Posterior vena cava (tissue), 2 donors: ENCODE results near the gene THAP8. TPM values are rescaled to one million over a fixed set of nuclear protein-coding genes. Genes with fewer than 3 reads are reported as not detected.

Experiments
- DNase-seq: peaks from one replicate; pipeline ENCODE4 v3.0.0-alpha.2; 2020; ENCODE audit warnings: low spot score
- intact Hi-C, 2 donors: fragments of 100-400 bp; cut with DNase I; formaldehyde crosslinking; loops; one replicate each; pipeline versions ENCODE4 v1.14.1 to v1.14.2; 2022 to 2023
- long read RNA-seq, 2 donors: library from polyadenylated mRNA; unstranded; transcript quantifications; one replicate each; pipeline ENCODE4 v2.0.0, GENCODE V29; 2020 to 2021
- total RNA-seq, 2 donors: library from RNA; stranded (reverse); fragmentation: NEBNext Ultra II Directional; extraction: Animal tissue kit (Norgen Biotek cat#: 25700); gene quantifications; one replicate each; pipeline ENCODE4 v1.2.1, GENCODE V29; 2021
- donor health status: DM: yes; HTN: yes; CAD: no.
- donor health status: DM: yes; HTN: yes; CAD: no.

THAP8 gene, protein sequence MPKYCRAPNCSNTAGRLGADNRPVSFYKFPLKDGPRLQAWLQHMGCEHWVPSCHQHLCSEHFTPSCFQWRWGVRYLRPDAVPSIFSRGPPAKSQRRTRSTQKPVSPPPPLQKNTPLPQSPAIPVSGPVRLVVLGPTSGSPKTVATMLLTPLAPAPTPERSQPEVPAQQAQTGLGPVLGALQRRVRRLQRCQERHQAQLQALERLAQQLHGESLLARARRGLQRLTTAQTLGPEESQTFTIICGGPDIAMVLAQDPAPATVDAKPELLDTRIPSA
- total RNA-seq, result 1 to 10 TPM; 2.9 to 3.7 TPM
- long read RNA-seq, donor 1, partial matches to known transcripts, result 2 of 9 reads
- long read RNA-seq, donor 1, other reads (novel, unspliced or antisense), result 2 of 9 reads
- long read RNA-seq, donor 2, transcript THAP8-201 (4 exons, 1,825 nt), result major isoform, 23 of 28 reads
- long read RNA-seq, donor 2, partial matches to known transcripts, result 1 of 28 reads
- long read RNA-seq, donor 2, other reads (novel, unspliced or antisense), result 1 of 28 reads

DNA sequence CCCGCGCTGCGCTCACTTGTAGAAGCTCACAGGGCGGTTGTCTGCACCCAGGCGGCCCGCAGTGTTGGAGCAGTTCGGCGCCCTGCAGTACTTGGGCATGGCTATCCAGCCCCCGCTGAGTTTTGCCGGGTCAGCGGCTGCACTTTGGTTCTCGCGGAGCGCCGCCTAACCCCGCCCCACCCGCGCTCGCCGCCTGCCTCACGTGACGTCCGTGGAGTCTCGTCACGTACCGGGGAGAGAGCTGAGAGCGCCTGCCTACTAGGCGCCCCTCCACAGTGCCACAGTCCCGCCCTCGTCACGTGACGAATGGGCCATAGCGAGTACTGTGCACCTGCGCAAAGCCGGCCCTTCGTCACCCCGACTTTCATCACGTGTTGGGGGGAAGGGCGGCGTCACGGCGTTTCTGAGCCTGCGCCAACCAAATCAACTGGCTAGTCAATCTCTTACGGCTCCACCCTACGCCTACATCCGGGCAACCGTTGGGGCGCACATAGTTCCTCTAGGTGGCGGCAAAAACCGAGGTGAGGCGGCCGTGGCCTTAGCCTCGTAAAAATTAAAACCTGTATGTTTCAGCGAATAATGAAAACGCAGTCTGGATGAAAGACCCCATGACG is at the start of gene THAP8:
THAP8 (minus strand) TSS at position 167 of the 614 bp plus-strand sequence; CDS start at position 99, 68 bp downstream.
- intact Hi-C loops, result no loop called here
- peak; percentile 100 for DNase-seq

- no peak for DNase-seq
- intact Hi-C loops, result no loop called here
Measured at GRCh38 chr19:36103040-36103626, 49.0 kb upstream of the THAP8 start.

GRCh38 chr19:36101550-36102327 is 47.7 kb upstream of the THAP8 start:
- no peak for DNase-seq
- intact Hi-C loops, result no loop called here

- DNase-seq, result no peak
- intact Hi-C loops, result no loop called here
Measured at GRCh38 chr19:36100476-36100875, 46.4 kb upstream of the THAP8 start.

GRCh38 chr19:36099166-36099785 is 45.2 kb upstream of the THAP8 start:
- intact Hi-C loops, result no loop called here
- no peak for DNase-seq

DNA sequence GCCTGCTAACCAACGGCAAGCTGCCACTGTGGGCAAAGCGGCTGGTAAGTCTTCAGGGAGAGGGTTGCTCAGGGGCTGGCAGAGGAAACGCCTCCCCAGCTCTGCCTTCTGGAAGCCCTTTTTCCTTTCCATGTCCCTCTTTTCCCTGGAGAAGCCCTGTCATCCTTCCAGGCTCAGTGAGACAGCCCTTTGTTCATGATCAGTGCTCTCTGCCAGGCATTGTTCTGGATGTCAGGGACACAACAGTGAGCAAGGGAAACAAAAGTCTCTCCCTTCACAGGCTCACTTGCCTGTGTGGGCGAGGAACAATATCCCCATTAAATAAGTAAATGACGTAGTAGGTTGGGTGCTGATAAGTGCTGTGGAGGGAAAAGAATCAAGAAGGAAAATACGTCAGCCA is 43.0 kb upstream of the THAP8 start:
- DNase-seq, result no peak
- intact Hi-C loops, result no loop called here

DNA sequence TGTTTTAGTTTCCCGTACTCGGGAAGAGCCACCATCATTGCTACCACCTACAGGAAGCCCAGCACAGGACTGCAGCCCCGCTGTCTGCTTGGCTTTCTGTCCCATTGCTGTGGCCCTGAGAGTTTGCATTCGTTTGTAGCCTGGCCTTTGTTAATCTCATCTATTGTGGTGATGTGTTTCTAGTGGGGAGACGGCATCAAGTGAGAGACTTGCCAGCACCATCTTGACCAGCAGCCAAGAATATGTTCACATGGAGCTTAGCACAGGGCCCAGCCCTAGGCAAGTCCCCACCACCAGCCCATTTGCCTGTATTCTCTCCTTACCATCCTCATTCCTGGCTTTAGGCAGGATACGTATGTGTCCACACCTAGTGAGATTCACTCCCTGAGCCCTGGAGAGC is 39.6 kb upstream of the THAP8 start:
- DNase-seq, result no peak
- intact Hi-C loops, result no loop called here

DNA sequence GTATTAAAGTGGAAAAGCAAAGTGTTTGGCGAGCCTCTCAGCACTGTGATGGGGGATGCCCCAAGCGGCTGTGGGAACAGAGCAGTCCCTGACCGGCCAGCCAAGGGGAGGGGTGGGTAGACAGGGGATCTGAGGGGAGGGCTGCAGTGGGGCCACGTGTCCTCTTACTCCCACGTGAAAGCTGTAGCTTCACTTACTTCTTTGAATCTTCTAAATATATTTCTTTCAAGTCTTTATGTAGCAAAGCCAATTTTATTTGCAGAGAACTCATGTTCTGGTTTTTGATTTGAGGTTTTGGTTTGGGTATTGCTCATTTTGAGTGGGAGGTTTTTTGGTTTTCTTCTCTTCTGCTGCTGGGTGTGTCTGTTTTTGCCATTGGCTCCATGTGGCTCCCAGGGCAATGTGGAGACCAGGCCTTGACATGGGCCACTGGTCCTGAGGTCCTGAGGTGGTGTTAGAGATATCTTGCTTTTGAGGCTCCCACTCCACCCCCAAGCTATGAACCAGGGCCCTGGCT is 39.1 kb upstream of the THAP8 start:
- no peak for DNase-seq
- intact Hi-C loops, result no loop called here

GRCh38 chr19:36092566-36092965 is 38.5 kb upstream of the THAP8 start:
- no peak for DNase-seq
- intact Hi-C loops, result no loop called here

DNA sequence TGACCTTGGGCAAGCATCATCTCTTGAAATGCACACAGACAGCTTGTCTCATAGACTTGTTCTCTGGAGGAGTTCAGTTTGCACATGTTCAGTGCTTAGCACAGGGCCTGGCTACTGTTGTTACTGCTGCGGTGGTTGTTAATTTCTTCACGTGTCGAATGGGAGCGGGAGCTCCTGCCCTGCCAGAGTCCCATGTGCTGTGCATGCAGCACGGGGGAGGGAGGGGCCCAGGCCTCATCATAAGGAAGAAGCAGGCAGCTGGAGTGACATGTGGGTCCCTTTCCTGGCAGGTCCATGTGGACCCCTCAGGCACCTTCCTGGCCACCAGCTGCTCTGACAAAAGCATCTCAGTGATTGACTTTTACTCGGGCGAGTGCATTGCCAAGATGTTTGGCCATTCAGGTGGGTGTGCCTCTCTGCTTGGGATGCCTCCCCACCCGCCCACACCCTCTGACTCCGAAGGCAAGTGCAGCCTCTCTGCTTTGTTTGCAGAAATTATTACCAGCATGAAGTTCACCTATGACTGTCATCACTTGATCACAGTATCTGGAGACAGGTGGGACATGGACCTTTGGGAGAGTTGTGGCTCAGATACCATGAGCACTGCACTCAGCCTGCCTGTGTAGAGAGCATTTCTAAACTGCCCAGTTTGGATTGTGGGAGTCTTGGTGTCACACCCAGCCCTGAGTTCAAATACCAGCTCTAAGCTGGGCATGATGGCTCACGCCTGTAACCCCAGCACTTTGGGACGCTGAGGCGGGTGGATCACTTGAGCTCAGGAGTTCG is 37.0 kb upstream of the THAP8 start:
- intact Hi-C loops, result loop anchor here in 1 of 2 donors (2.0 kb wide), 1 partner anchor 66 kb away; no protein-coding TSS in a partner anchor
- DNase-seq, result no peak

DNA sequence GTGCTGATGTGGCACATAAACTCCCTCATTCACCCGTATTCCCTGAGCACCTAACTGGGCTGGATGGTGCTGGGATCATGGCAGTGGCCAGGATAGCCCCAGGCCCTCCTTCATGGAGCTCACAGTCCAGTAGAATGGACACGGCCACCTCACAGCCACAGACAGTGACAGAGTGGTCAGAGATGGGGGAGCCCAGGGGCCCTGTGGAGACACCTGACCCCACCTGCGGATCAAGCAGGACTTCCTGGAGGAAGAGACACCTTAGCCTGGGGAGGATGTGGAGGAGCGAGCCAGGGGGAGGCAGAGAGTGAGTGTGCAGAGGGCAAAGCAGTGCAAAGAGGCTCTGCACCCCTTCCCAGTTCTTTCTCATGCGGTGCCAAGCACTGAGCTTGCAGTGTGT is 35.8 kb upstream of the THAP8 start:
- intact Hi-C loops, result loop anchor here in 1 of 2 donors (2.0 kb wide), 1 partner anchor 67 kb away; no protein-coding TSS in a partner anchor
- no peak for DNase-seq

DNA sequence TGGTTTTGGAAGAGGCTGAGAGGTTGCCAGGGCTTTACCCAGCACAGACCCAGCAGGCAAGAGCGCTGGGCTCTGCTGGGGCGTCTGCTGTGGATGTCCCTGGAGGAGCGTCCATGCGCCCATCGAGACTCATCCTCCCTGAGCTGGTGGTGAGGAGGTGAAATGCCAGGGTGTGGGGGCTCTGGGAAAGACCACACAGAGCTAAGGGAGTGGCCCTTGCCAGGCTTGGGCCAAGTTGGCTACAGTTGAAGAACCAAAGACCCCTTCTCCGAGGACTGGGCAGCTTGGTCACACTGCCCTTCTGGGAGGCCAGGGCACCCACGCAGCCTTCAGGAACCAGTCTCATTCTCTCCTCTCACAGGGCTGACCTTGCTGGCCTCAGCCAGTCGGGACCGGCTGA is 32.2 kb upstream of the THAP8 start:
- no peak for DNase-seq
- intact Hi-C loops, result no loop called here

GRCh38 chr19:36084231-36085009 is 30.3 kb upstream of the THAP8 start:
- intact Hi-C loops, result no loop called here
- DNase-seq, result no peak

- intact Hi-C loops, result no loop called here
Measured at GRCh38 chr19:36082916-36083315, 28.8 kb upstream of the THAP8 start.

DNA sequence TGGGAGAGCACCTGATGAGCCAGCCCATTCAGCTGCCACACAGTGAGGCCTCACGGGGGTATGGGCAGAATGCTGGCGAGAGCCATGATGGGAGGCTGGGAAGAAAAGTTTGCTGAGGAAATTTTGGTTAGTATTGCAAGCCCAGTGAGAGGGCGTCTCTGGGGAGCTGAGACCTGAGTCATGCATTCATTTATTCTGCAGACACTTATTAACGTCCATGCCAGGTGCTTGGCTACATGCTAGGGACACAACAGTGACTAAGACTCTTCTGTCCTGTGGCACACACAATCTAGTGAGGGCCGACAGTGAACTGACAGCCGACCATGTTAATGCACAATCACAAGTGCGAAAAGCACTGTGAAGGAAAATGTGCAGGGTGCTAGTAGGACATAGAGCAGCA is 27.8 kb upstream of the THAP8 start:
- no peak for DNase-seq
- intact Hi-C loops, result no loop called here

More at GRCh38 chr19:36082916-36083315, 28.8 kb upstream of the THAP8 start:
- DNase-seq, result no peak

GRCh38 chr19:36081385-36081784 is 27.3 kb upstream of the THAP8 start:
- intact Hi-C loops, result no loop called here
- DNase-seq, result no peak

DNA sequence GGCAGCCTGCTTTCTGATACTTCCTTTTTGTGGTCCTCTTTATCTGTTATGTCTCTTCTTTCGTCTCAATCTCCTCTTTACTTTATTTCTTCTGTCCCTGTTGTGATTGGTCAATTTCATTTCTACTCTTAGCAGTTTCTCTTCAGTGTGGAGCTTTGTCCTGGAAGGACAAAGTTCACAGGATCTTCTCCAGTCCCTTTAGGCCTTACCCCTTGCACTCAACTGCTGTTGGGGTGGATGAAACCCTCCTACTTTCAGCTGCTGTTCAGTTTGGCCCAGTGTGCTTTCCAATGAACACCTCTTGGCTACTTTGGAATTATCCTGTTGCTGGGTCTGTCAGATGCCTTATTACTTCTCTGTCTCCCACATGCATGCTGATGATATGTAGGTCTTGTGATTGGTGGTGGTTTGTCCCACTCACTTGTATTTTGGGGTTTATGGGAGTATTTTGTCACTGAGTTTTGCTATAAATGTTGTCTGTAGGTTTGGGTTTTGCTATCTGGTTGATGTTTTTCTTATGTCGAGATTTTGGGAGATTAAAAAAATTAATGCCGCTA is 25.4 kb upstream of the THAP8 start:
- intact Hi-C loops, result no loop called here
- DNase-seq, result no peak
